ENCODE measurements around the gene RGPD4.

RGPD4 gene

DNA sequence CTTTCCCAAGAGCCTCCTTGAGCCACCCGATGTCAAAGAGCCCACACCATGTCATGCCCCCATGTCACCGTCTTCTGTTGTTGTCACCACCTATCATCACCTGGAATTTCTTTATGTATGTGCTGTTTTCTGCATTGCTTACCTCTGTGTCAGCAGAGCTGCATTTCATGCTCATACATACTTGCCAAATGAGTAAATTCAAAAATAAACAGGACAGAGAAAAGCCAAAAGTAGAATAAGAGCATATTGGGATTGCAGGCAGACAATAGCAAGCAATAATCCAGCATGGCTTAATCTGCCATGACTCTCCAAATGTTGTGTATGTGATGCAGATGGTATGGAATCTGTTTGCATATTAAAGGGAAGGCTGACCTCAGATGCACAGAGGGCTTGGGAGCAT lies 15.3 kb upstream of the RGPD4 start:
- Histone ChIP-seq H3K9me3 (ENCODE audit: control insufficient read depth, insufficient read depth, low read length) (no peaks in the 10 kb centered on the region), H3K4me3 (ENCODE audit: low read length) (no peak overlapping the region), H3K4me2 (ENCODE audit: low read length) (no peak overlapping the region), H3K79me2 (ENCODE audit: control insufficient read depth, low read length) (no peaks in the 10 kb centered on the region), H3K36me3 (ENCODE audit: control insufficient read depth, low read length) (no peaks in the 10 kb centered on the region), H3K27me3 (ENCODE audit: control insufficient read depth, low read length) (no peaks in the 10 kb centered on the region), H3K9me2 (replicated peaks; ENCODE audit: control insufficient read depth, low read length) (no peaks in the 10 kb centered on the region), H3K4me1 (ENCODE audit: control insufficient read depth, low read length) (no peaks in the 10 kb centered on the region), H3K27ac (ENCODE audit: low read depth, low read length) (no peak overlapping the region), H4K20me1 (ENCODE audit: control insufficient read depth, insufficient read depth, low read depth, low read length) (no peaks in the 10 kb centered on the region), H3F3A (ENCODE audit: control insufficient read depth, insufficient read depth) (no peaks in the 10 kb centered on the region)
- TF ChIP-seq CTCF (IDR thresholded peaks at IDR 0.05; ENCODE audit: low read depth, low read length, poor library complexity, severe bottlenecking) (no peak), EZH2phosphoT487 (IDR thresholded peaks at IDR 0.05; ENCODE audit: borderline replicate concordance, low read length) (no peak)

DNA sequence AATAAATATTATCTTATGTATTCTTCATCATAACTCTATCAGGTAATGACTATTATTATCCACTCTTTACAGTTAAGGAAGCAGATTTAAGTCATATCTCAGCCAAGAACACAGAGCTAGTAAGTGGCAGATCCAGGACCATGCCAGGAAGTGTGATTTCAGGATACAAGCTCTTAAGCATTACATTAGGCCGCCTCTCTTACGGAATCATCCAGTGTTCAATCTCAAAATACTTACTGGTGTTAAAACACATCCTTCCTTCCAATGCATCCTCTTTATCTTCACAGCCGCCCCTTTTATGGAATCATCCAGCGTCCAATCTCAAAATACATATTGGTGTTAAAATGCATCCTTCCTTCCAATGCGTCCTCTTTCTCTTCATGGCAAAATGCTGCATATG lies 14.7 kb upstream of the RGPD4 start:
- no peaks in the 10 kb centered on the region for H3K4me1 ChIP-seq (ENCODE audit: control insufficient read depth, low read length)
- no peak for TF ChIP-seq CTCF (IDR thresholded peaks at IDR 0.05; ENCODE audit: low read depth, low read length, poor library complexity, severe bottlenecking)
- TF ChIP-seq EZH2phosphoT487 (IDR thresholded peaks at IDR 0.05; ENCODE audit: borderline replicate concordance, low read length): no peak

DNA sequence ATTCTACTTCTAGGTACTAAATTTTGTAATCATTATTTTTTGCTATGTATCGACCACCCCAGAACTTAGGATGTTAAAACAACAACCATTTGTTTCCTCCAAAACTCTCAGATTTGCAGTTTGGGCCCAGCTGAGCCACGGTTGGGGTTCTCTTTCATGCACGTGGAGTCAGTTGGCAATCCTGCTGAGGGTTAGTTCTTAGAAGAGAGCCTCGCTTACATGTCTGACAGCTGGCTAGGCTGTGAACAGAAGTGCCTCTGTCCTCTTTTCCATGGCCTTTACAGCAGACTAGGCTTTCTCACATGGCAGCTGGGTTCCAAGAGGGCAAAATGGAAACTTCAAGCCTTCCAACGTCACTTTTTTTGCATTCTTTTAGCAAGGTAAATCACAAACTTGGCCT lies 9.3 kb upstream of the RGPD4 start:
- Histone ChIP-seq H4K20me1 (ENCODE audit: control insufficient read depth, insufficient read depth, low read depth, low read length) (no peaks in the 10 kb centered on the region), H3K27ac (ENCODE audit: low read depth, low read length) (no peak overlapping the region)
- TF ChIP-seq CTCF (IDR thresholded peaks at IDR 0.05; ENCODE audit: low read depth, low read length, poor library complexity, severe bottlenecking): no peak
- no peak for TF ChIP-seq EZH2phosphoT487 (IDR thresholded peaks at IDR 0.05; ENCODE audit: borderline replicate concordance, low read length)

More for the DNA sequence above, 14.7 kb upstream of the RGPD4 start:
- H3K9me2 ChIP-seq (replicated peaks; ENCODE audit: control insufficient read depth, low read length): no peaks in the 10 kb centered on the region
- no peaks in the 10 kb centered on the region for H3K9me3 ChIP-seq (ENCODE audit: control insufficient read depth, insufficient read depth, low read length)
- no peak overlapping the region for H3K4me3 ChIP-seq (ENCODE audit: low read length)
- H3K27ac ChIP-seq (ENCODE audit: low read depth, low read length): no peak overlapping the region
- H3F3A ChIP-seq (ENCODE audit: control insufficient read depth, insufficient read depth): no peaks in the 10 kb centered on the region
- no peaks in the 10 kb centered on the region for H3K79me2 ChIP-seq (ENCODE audit: control insufficient read depth, low read length)
- no peaks in the 10 kb centered on the region for H3K27me3 ChIP-seq (ENCODE audit: control insufficient read depth, low read length)
- H4K20me1 ChIP-seq (ENCODE audit: control insufficient read depth, insufficient read depth, low read depth, low read length): no peaks in the 10 kb centered on the region
- H3K4me2 ChIP-seq (ENCODE audit: low read length): no peak overlapping the region
- H3K36me3 ChIP-seq (ENCODE audit: control insufficient read depth, low read length): no peaks in the 10 kb centered on the region

GRCh38 chr2:107822302-107822701 lies 4.4 kb upstream of the RGPD4 start:
- Histone ChIP-seq H3K9me2 (replicated peaks; ENCODE audit: control insufficient read depth, low read length) (no peaks in the 10 kb centered on the region), H4K20me1 (ENCODE audit: control insufficient read depth, insufficient read depth, low read depth, low read length) (no peaks in the 10 kb centered on the region), H3K36me3 (ENCODE audit: control insufficient read depth, low read length) (no peaks in the 10 kb centered on the region), H3K4me2 (ENCODE audit: low read length) (no peak overlapping the region), H3K27me3 (ENCODE audit: control insufficient read depth, low read length) (no peaks in the 10 kb centered on the region), H3F3A (ENCODE audit: control insufficient read depth, insufficient read depth) (no peaks in the 10 kb centered on the region), H3K79me2 (ENCODE audit: control insufficient read depth, low read length) (no peaks in the 10 kb centered on the region), H3K4me3 (ENCODE audit: low read length) (no peak overlapping the region), H3K4me1 (ENCODE audit: control insufficient read depth, low read length) (no peaks in the 10 kb centered on the region), H3K9me3 (ENCODE audit: control insufficient read depth, insufficient read depth, low read length) (no peaks in the 10 kb centered on the region), H3K27ac (ENCODE audit: low read depth, low read length) (no peak overlapping the region)
- TF ChIP-seq EZH2phosphoT487 (IDR thresholded peaks at IDR 0.05; ENCODE audit: borderline replicate concordance, low read length): no peak
- TF ChIP-seq CTCF (IDR thresholded peaks at IDR 0.05; ENCODE audit: low read depth, low read length, poor library complexity, severe bottlenecking): no peak

More for the DNA sequence above, 9.3 kb upstream of the RGPD4 start:
- no peaks in the 10 kb centered on the region for H3K9me2 ChIP-seq (replicated peaks; ENCODE audit: control insufficient read depth, low read length)
- H3F3A ChIP-seq (ENCODE audit: control insufficient read depth, insufficient read depth): no peaks in the 10 kb centered on the region
- no peaks in the 10 kb centered on the region for H3K79me2 ChIP-seq (ENCODE audit: control insufficient read depth, low read length)
- no peak overlapping the region for H3K4me2 ChIP-seq (ENCODE audit: low read length)
- no peaks in the 10 kb centered on the region for H3K27me3 ChIP-seq (ENCODE audit: control insufficient read depth, low read length)
- no peaks in the 10 kb centered on the region for H3K9me3 ChIP-seq (ENCODE audit: control insufficient read depth, insufficient read depth, low read length)
- H3K4me1 ChIP-seq (ENCODE audit: control insufficient read depth, low read length): no peaks in the 10 kb centered on the region
- no peak overlapping the region for H3K4me3 ChIP-seq (ENCODE audit: low read length)
- no peaks in the 10 kb centered on the region for H3K36me3 ChIP-seq (ENCODE audit: control insufficient read depth, low read length)

Measured in DOHH2 (cell line).